Measurements from ENCODE around the gene APOO. TPM values are rescaled to one million over a fixed set of nuclear protein-coding genes. Genes with fewer than 3 reads are reported as not detected.
A peak's percentile ranks its signal among the peaks of the same experiment; 100 is the strongest.

The APOO gene
- total RNA-seq, 1 donor from 2014 or later, result 78.2 TPM

DNA sequence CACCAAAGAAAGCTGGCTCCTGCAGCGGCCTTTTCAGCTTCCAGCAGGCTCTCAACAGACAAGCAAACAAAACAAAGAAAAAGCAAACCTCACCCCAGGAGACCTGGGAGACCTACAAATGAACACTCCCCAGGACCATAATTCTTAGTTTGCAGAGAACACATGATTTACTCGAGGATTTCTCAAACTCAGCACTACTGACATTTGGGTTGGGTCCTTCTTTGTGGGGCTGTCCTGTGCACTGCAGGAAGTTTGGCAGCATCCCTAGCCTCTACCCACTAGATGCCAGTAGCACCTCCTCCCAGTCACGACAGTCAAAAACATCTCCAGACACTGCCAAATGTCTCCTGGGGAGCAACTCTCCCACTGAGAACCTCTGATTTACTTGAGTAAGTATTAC is 21.9 kb downstream of the APOO start:
- Mint-ChIP-seq H3K27ac (peak overlapping the region; percentile 57), H3K4me3 (peak overlapping the region; percentile 18), H3K4me1 (ENCODE audit: unreplicated experiment) (peaks cover 42% of the 10 kb centered on the region), H3K27me3 (no peaks in the 10 kb centered on the region), H3K36me3 (peaks cover 22% of the 10 kb centered on the region), H3K9me3 (peaks cover 10% of the 10 kb centered on the region)
- no peak for TF ChIP-seq CTCF (conservative IDR thresholded peaks at IDR 0.05)
- DNase-seq (ENCODE audit: extremely low spot score, unreplicated experiment), result no peak

DNA sequence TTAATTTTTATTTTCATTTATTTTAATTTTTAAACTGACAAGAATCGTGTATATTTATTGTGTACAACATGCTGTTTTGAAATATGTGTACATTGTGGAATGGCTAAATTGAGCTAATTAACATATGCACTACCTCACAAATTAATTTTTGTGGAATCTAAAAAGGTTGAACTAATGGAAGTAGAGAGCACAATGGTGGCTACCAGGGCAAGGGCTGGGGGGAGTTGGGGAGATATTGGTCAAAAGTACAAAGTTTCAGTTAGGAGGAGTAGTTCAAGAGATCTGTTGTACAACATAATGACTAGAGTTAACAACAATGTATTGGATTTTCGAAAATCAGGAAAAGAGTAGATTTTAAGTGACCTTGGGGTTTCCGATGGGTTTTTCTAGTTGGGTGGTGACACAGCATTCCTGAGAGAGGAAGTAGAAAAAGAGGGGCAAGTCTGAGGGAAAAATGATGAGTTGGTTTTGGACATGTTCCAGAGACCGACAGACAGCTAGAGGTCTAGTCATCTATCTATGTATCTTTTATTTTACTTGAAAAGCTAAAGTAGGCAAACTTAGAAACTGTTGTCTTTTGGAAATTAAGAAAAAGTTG is 23.2 kb downstream of the APOO start:
- DNase-seq (ENCODE audit: extremely low spot score, unreplicated experiment), result no peak
- Mint-ChIP-seq H3K4me3 (peak overlapping the region; percentile 60), H3K9me3 (peaks cover 5% of the 10 kb centered on the region), H3K27ac (peak overlapping the region; percentile 64), H3K4me1 (ENCODE audit: unreplicated experiment) (peaks cover 37% of the 10 kb centered on the region), H3K36me3 (peaks cover 17% of the 10 kb centered on the region), H3K27me3 (no peaks in the 10 kb centered on the region)
- no peak for TF ChIP-seq CTCF (conservative IDR thresholded peaks at IDR 0.05)

DNA sequence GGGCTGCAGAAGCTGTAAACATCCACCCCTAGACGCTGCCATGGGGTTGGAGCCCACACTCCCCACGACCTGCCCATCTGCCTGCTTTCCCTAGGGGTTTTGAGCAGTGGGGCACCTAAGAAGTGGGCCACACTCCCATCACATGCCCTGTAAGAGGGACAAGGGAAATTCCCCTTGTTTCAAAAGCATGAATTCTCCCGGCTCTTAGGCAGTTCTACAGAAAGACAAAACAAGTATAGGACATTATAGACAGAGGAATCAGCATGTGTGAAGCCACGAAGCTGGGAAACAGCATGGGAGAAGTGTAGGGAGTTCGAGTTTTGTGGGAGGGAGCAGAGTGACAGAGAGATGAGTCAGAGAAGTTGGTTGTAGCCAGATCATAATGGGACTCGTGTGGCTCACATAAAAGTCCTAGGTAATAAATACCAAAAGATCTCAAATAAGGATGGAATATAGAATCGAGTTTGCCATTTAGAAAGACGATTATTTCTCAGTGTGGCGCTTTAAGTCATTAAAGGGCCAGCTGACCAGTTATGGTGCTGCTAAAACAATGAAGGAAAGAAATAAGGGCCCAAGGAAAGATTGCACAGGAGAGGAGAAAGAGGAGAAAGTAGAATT is 23.9 kb downstream of the APOO start:
- TF ChIP-seq CTCF (conservative IDR thresholded peaks at IDR 0.05), result no peak
- no peak for DNase-seq (ENCODE audit: extremely low spot score, unreplicated experiment)
- H3K27me3 Mint-ChIP-seq, result no peaks in the 10 kb centered on the region
- peaks cover 17% of the 10 kb centered on the region for H3K36me3 Mint-ChIP-seq
- peaks cover 5% of the 10 kb centered on the region for H3K9me3 Mint-ChIP-seq
- H3K4me3 Mint-ChIP-seq, result peak overlapping the region; percentile 9
- H3K4me1 Mint-ChIP-seq (ENCODE audit: unreplicated experiment), result peaks cover 37% of the 10 kb centered on the region
- H3K27ac Mint-ChIP-seq, result peak overlapping the region; percentile 64

GRCh38 chrX:23879380-23880090 is 28.2 kb downstream of the APOO start:
- peaks cover 15% of the 10 kb centered on the region for H3K36me3 Mint-ChIP-seq
- no peak for TF ChIP-seq CTCF (conservative IDR thresholded peaks at IDR 0.05)

GRCh38 chrX:23871905-23872546 is 35.7 kb downstream of the APOO start:
- Mint-ChIP-seq H3K27me3 (no peaks in the 10 kb centered on the region), H3K36me3 (peaks cover 20% of the 10 kb centered on the region), H3K9me3 (no peaks in the 10 kb centered on the region), H3K4me1 (ENCODE audit: unreplicated experiment) (no peaks in the 10 kb centered on the region), H3K4me3 (no peak overlapping the region), H3K27ac (no peak overlapping the region)
- DNase-seq (ENCODE audit: extremely low spot score, unreplicated experiment), result no peak
- no peak for TF ChIP-seq CTCF (conservative IDR thresholded peaks at IDR 0.05)

More at GRCh38 chrX:23879380-23880090, 28.2 kb downstream of the APOO start:
- H3K9me3 Mint-ChIP-seq, result peaks cover 2% of the 10 kb centered on the region
- H3K27ac Mint-ChIP-seq, result no peak overlapping the region
- no peak overlapping the region for H3K4me3 Mint-ChIP-seq
- no peak for DNase-seq (ENCODE audit: extremely low spot score, unreplicated experiment)
- no peaks in the 10 kb centered on the region for H3K27me3 Mint-ChIP-seq
- H3K4me1 Mint-ChIP-seq (ENCODE audit: unreplicated experiment), result peaks cover 24% of the 10 kb centered on the region

All from type B pancreatic cell (in vitro differentiated cells).